GM18498 (cell line): ENCODE results near the gene COL12A1.

ENCODE experiments used
- ATAC-seq: cut with Tn5 transposase; IDR thresholded peaks from one replicate; pipeline ENCODE4 v1.9.1; 2021; ENCODE audit warnings: mild to moderate bottlenecking, moderate library complexity; ENCODE audit not compliant: unreplicated experiment

COL12A1 gene

GRCh38 chr6:75052491-75052890 lies 153.4 kb downstream of the COL12A1 start:
- ATAC-seq = no peak

GRCh38 chr6:75049308-75049707 lies 156.5 kb downstream of the COL12A1 start:
- ATAC-seq = no peak

- no peak for ATAC-seq
Observed at GRCh38 chr6:75044846-75045245, 161.0 kb downstream of the COL12A1 start.

GRCh38 chr6:75041381-75041780 lies 164.5 kb downstream of the COL12A1 start:
- no peak for ATAC-seq
